GM18870 (cell line): ENCODE measurements around the gene KAT6B.
"Not testable (repeated sequence)": the region's sequence is repeated elsewhere in the genome, so short reads cannot be mapped to it uniquely, and the experiment has no call there.

Experiments
- ATAC-seq: cut with Tn5 transposase; IDR thresholded peaks from one replicate; pipeline ENCODE4 v1.9.1; 2021; ENCODE audit warnings: moderate library complexity; ENCODE audit not compliant: unreplicated experiment

KAT6B gene

DNA sequence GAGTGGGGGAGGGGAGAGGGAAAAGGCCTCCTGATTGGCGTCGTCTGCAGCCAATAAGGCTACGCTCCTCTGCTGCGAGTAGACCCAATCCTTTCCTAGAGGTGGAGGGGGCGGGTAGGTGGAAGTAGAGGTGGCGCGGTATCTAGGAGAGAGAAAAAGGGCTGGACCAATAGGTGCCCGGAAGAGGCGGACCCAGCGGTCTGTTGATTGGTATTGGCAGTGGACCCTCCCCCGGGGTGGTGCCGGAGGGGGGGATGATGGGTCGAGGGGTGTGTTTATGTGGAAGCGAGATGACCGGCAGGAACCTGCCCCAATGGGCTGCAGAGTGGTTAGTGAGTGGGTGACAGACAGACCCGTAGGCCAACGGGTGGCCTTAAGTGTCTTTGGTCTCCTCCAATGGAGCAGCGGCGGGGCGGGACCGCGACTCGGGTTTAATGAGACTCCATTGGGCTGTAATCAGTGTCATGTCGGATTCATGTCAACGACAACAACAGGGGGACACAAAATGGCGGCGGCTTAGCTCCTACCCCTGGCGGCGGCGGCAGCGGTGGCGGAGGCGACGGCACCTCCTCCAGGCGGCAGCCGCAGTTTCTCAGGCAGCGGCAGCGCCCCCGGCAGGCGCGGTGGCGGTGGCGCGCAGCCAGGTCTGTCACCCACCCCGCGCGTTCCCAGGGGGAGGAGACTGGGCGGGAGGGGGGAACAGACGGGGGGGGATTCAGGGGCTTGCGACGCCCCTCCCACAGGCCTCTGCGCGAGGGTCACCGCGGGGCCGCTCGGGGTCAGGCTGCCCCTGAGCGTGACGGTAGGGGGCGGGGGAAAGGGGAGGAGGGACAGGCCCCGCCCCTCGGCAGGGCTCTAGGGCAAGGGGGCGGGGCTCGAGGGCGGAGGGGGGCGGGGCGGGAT, at the start of gene KAT6B:
KAT6B (plus strand) TSS at position 459 of the 903 bp plus-strand sequence. CDS start 16,258 bp downstream, outside the sequence.
- peak; percentile 97 for ATAC-seq

- ATAC-seq = no peak
Measured at GRCh38 chr10:74778436-74779094, 47.8 kb upstream of the KAT6B start.

- not testable (repeated sequence) for ATAC-seq
Measured at GRCh38 chr10:74781870-74782269, 44.5 kb upstream of the KAT6B start.

DNA sequence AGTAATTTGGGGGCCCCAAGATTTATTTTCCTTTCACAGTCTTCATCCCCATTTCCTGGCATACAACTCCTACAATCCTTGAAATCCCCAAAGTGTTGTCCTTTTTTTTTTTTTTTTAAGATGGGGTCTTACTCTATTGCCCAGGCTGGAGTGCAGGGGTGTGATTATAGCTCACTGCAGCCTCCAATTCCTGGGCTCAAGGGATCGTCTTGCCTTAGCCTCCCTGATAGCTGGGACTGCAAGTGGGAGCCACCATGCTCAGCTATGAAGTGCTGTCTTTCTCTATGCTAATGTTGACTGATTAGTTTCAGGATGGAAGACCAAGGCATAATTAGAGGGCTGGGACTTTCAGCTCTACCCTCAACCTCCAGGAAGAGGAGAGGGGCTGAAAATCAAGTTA, 41.9 kb upstream of the KAT6B start:
- no peak for ATAC-seq

DNA sequence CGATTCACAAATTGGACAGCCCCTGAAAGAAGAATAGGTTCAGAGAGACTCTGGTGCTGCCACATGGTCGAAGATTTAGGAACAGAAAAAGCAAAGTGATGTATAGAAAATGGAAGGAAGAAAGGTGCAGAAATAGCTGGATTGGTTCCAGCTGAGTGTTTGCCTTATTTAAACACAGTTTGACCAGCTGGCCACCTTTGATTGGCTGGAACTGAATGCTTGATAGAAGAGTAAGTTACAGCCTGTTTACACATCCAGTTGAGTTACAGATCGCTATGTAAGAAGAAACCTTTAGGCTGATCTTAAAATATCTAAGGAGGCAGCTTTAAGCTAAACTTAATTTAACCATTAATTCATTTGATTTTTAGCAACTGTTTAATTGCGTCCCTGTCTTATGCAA, 40.3 kb upstream of the KAT6B start:
- no peak for ATAC-seq

DNA sequence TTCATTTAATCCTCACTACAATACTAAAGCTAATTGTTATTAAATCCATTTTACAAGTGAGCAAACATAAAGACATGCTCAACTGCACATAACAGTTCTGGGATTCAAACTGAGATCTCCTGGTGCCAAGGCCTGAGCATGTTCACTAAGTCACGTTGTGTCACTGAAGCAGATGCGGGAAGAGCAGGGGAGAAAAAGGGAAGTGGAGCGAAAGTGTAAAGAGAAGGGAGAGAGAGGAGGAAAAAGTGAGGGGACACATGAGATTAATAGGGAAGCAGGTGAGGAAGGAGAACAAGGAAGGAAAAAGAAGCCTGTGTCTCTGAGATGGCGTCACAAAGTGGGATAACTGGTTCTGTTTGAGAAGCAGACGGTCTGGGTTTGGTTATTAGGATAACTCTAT, 38.9 kb upstream of the KAT6B start:
- no peak for ATAC-seq

- ATAC-seq = not testable (repeated sequence)
Measured at GRCh38 chr10:74791979-74792378, 34.4 kb upstream of the KAT6B start.

GRCh38 chr10:74792726-74793125, 33.7 kb upstream of the KAT6B start:
- no peak for ATAC-seq

GRCh38 chr10:74793240-74793639, 33.2 kb upstream of the KAT6B start:
- not testable (repeated sequence) for ATAC-seq

- no peak for ATAC-seq
Measured at GRCh38 chr10:74794531-74794930, 31.9 kb upstream of the KAT6B start.

DNA sequence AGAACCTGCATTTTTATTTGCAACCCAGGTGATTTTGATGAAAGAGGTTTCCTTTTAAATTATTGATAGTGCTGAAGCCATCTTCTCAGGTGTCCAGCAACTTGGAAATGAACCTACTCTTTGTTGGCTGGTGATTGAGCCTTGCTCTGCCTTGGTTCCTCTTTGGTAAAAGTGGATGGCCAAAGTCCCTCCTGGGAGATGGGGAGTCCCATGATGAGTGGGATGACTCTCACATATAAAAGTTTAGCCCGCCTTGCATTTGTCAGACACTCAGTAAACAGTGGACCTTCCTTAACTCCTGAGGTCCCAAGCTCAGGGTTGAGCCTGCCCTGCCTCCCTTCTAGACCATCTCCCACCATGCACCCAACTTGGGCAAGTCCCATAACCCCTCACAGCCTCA, 28.9 kb upstream of the KAT6B start:
- ATAC-seq = no peak

GRCh38 chr10:74799721-74800221, 26.6 kb upstream of the KAT6B start:
- no peak for ATAC-seq

DNA sequence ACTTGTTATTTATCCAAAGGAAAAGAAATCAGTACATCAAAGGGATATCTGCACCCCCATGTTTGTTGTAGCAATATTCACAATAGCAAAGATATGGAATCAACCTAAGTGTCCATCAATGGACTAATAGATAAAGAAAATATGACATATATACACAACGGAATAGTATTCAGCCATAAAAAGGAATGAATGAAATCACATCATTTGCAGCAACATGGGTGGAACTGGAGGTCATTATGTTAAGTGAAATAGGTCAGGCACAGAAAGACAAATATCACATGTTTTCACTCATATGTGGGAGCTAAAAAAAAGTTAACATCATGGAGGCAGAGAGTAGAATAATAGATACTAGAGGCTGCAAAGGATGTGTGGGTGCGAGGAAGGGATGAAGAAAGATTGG, 25.0 kb upstream of the KAT6B start:
- no peak for ATAC-seq

- no peak for ATAC-seq
Measured at GRCh38 chr10:74808501-74808900, 17.9 kb upstream of the KAT6B start.

- no peak for ATAC-seq
Measured at GRCh38 chr10:74810087-74810486, 16.3 kb upstream of the KAT6B start.

- no peak for ATAC-seq
Measured at GRCh38 chr10:74813381-74814259, 12.8 kb upstream of the KAT6B start.

- ATAC-seq = no peak
Measured at GRCh38 chr10:74814797-74815196, 11.6 kb upstream of the KAT6B start.

DNA sequence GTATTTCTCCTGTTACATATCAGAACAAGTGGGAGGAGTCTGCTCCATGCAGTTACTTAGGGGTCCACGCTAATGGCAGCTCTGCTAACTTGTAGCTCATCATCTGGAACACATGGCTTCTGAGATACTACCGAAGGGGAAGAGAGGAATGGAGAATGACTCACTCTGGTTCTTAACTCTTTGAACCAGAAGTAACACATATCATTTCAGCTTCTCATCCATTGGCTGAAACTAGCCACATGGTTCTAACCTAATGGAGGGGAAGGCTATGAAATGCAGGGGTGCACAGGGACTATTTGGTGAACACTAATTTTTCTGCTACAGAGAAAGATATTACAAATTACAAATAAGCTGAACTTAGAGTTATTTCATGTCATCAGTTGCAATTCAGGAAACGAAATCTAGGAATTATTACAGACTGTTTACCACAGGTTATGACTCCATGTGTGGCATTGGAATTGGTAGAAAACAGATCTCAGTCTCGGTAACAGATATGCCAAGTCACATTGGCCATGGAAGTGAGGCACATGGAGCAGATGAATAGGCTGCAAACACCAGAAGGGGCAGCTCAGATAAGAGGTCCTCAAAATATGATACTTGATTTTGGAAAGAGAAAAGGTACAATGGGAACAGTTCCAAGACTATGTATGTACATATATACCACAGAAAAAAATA, 9.4 kb upstream of the KAT6B start:
- no peak for ATAC-seq

DNA sequence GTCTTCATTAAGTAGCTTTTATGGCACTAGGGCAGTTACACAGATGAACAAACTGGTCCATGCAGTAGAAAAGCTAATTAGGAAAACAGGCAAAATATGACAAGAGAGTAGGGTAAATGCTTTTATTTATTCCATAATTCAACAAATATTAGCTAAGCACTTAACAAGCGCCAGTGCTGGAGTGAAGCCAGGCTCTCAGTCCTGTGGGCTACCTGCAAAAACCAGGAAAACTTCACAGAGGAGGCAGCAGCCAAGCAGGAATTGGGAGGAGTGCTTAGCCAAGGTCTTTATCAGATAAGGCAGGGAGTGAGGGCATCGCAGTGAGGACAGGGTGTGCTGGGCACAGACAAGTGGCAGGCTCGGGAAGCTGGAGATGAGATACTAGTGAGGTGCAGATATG, 4.9 kb upstream of the KAT6B start:
- no peak for ATAC-seq

DNA sequence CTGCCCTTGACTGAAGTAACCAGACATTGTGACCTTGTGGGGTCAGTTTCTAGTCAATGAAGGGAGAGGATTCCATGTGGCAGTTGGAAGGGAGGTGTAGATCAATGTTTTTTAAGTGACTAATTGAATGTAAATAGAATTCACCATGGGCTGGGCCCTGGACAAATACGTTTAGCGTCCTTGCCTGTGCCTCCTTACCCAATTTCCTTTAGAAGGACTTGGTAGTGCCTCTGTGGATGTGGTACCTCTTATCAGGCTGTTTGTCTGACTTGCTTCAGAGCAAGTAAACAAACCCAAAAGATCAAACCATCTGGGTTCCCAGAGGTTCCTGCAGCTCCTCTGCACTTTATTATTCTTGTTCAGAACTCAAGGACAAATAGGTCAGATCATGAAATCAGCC, 4.3 kb upstream of the KAT6B start:
- no peak for ATAC-seq
